HAP-1 (cell line): ENCODE results near the gene SUN5.
"Not testable (repeated sequence)": the region's sequence is repeated elsewhere in the genome, so short reads cannot be mapped to it uniquely, and the experiment has no call there.

ENCODE experiments used
- DNase-seq, 2 experiments: peaks; one replicate each; pipeline ENCODE4 v3.0.0-alpha.2; 2016 to 2020; ENCODE audit warnings: low spot score in 2 of 2
- H3K27me3 ChIP-seq: fragments of 250-450 bp; sonication (Bioruptor Pico); 2 replicates; pipeline ENCODE4 v1.5.1; 2020; ENCODE audit warnings: low read depth, mild to moderate bottlenecking, moderate library complexity
- H3K36me3 ChIP-seq: fragments of 250-450 bp; sonication (Bioruptor Pico); replicated peaks from 2 replicates; pipeline ENCODE4 v1.5.1; 2020; ENCODE audit warnings: mild to moderate bottlenecking
- H3K4me1 ChIP-seq: fragments of 250-450 bp; sonication (Bioruptor Pico); 2 replicates; pipeline ENCODE4 v1.5.1; 2020; ENCODE audit warnings: mild to moderate bottlenecking
- H3K4me3 ChIP-seq: fragments of 250-450 bp; sonication (Bioruptor Pico); 2 replicates; pipeline ENCODE4 v1.5.1; 2020; ENCODE audit warnings: mild to moderate bottlenecking, moderate library complexity
- H3K9me3 ChIP-seq: fragments of 250-450 bp; sonication (Bioruptor Pico); 2 replicates; pipeline ENCODE4 v1.5.1; 2020; ENCODE audit warnings: mild to moderate bottlenecking, moderate library complexity
- in situ Hi-C: fragments of 300-500 bp; cut with MboI; formaldehyde crosslinking; loops from 3 replicates; pipeline ENCODE4 v1.14.3; 2020; ENCODE audit warnings: low sequenced_read_pairs, inconsistent platforms, mixed read lengths

Gene SUN5, protein sequence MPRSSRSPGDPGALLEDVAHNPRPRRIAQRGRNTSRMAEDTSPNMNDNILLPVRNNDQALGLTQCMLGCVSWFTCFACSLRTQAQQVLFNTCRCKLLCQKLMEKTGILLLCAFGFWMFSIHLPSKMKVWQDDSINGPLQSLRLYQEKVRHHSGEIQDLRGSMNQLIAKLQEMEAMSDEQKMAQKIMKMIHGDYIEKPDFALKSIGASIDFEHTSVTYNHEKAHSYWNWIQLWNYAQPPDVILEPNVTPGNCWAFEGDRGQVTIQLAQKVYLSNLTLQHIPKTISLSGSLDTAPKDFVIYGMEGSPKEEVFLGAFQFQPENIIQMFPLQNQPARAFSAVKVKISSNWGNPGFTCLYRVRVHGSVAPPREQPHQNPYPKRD

DNA sequence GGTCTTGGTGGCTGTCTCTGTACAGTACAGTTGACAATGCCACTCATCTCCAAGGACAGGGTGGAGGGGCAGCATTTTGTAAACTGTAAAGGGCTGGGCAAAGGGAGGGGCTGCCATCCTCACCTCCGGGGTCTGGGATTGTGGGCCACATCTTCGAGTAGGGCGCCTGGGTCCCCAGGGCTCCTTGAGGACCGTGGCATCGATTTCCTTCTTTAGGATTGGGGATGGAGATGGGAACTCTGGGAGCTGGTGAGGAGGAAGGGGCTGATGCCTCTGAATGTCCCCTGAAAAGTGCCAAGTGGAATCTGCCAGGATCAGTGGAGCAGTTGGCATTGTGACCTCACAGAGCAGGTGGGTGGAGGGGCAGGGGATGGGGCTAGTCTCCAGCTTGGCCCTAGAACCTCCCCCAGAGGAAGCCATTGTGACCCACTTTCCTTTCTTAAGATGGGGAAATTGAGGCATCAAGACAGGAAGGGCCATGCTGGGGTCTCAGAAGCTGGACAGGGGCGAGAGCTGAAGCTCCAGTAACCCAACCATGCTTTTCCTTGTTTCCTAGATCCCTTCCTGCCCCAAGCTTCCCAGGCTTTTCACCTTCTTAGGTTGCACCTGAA is at the start of gene SUN5:
Gene SUN5, minus strand, starts transcription at position 293 of the 611 bp plus-strand sequence. Its CDS starts 93 bp downstream, at position 200.
- in situ Hi-C loops: no loop called here
- Histone ChIP-seq H3K4me3 (no peak within 1 kb of the TSS), H3K4me1 (no peaks in the 10 kb centered on the region), H3K27me3 (no peaks in the 10 kb centered on the region), H3K36me3 (no peaks in the 10 kb centered on the region), H3K9me3 (peaks cover 3% of the 10 kb centered on the region)
- no peak for DNase-seq

DNA sequence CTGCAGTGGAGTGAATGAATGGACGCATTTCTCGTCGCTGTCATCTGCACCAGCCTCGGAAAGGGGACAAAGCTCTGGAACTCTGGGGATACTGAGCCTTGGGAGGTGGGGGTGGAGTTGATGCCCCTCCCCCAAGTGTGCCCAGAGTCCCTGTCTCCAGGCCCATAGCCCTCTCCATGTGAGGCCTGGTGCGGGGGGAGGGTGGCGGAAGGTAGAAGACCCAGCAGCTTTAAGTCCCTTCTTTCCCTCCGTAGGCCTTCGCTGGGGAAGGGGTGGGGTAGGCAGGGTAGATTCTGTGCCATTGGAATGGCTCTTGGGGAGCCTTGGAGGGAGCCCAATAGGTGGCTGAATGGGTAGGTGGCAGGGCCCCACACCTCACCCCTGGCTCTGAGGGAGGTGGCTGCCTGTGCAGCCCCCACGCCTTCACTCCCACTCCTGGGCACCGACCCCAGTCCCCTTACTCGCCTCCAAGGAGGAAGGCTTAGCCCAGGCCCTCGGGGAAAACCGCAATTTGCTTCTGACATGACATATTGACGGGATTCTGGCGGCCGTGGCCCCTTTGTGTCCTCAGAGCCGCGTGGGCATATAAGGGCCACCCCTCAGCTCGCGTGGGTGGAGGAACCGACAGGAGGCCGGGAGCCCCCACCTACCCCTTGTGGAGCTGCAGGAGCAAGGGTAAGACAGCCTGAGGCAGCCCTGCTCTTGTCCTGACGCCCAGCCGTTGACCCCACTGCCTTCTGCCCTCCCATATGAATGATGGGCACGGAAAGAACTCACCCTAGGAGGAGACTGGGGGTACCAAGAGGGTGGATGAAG is 49.3 kb upstream of the SUN5 start, which contains the start of gene BPIFB3:
Gene BPIFB3, plus strand, starts transcription at position 613 of the 816 bp plus-strand sequence. CDS start 1,533 bp downstream, outside the sequence.
- Histone ChIP-seq H3K27me3 (no peaks in the 10 kb centered on the region), H3K9me3 (no peaks in the 10 kb centered on the region), H3K4me1 (no peaks in the 10 kb centered on the region), H3K4me3 (no peak within 1 kb of the TSS), H3K36me3 (no peaks in the 10 kb centered on the region)
- in situ Hi-C loops: no loop called here
- DNase-seq: no peak

DNA sequence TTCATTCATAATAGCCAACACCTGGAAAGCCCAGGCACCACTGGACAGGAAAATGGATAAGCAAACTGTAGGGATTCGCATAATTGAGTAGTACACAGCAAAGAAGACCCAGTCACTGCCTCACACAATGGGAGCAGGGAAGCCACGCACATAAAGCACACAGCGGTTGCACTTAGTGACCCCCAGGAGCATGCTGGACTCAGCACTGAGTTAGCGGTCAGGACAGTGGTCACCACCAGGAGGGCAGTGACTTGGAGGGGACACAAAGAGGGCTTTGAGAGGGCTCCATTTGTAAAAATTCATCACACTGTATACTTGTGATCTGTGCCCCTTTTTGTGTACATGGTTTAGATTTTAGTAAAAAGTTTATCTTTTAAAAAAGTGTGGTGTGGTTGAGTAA is 47.1 kb upstream of the SUN5 start:
- no peaks in the 10 kb centered on the region for H3K36me3 ChIP-seq
- in situ Hi-C loops: no loop called here

DNA sequence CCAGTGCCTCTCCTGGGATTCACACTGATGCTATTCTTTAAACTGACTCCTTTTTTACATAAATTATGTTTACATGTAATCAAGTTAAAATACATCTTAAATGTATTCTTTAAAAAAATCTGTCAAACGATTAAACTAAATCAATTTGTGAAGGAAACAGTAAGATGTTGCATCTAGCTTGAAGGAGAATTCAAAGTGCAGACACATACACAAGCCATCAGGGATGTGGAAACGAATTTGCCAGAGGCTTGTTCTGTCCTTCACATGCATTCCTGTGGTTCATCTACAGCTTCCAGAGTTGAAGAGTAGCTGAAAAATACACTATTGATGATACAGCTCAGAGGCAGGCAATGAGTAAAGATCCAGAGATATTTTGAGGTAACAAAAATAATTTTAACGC is 42.2 kb upstream of the SUN5 start:
- no peak overlapping the region for H3K4me3 ChIP-seq

More for the DNA sequence above, 47.1 kb upstream of the SUN5 start:
- H3K27me3 ChIP-seq: no peaks in the 10 kb centered on the region
- no peak for DNase-seq
- no peak overlapping the region for H3K4me3 ChIP-seq
- H3K9me3 ChIP-seq: no peaks in the 10 kb centered on the region
- H3K4me1 ChIP-seq: no peaks in the 10 kb centered on the region

DNA sequence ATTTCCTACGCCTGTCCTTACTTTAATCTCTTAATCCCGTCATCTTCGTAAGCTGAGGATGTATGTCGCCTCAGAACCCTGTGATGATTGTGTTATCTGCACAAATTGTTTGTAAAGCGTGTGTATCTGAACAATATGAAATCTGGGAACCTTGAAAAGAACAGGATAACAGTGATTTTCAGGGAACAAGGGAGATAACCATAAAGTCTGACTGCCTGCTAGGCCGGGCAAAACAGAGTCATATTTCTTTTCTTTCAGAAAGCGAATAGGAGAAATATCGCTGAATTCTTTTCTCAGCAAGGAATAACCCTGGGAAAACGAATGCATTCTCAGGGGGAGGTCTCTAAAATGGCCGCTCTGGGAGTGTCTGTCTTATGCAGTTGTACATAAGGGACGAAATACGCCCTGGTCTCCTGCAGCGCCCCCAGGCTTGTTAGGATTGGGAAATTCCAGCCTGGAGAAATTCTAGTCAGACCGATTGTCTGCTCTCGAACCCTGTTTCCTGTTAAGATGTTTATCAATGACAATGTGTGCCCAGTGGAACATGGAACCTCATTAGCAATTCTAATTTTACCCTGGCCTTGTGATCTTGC is 41.0 kb upstream of the SUN5 start:
- H3K9me3 ChIP-seq, H3K4me1 ChIP-seq, H3K27me3 ChIP-seq, H3K36me3 ChIP-seq, H3K4me3 ChIP-seq: not testable (repeated sequence)
- in situ Hi-C loops: loop anchor here (10.0 kb wide), 1 partner anchor 60 kb away; no protein-coding TSS in a partner anchor
- DNase-seq: peak in 1 of 2 experiments; percentile 15

More for the DNA sequence above, 42.2 kb upstream of the SUN5 start:
- H3K27me3 ChIP-seq: no peaks in the 10 kb centered on the region
- H3K9me3 ChIP-seq: no peaks in the 10 kb centered on the region; the same call in 1 of the 2 replicates
- no peak for DNase-seq
- H3K4me1 ChIP-seq: no peaks in the 10 kb centered on the region
- H3K36me3 ChIP-seq: no peaks in the 10 kb centered on the region
- in situ Hi-C loops: loop anchor here (10.0 kb wide), 1 partner anchor 62 kb away; no protein-coding TSS in a partner anchor

DNA sequence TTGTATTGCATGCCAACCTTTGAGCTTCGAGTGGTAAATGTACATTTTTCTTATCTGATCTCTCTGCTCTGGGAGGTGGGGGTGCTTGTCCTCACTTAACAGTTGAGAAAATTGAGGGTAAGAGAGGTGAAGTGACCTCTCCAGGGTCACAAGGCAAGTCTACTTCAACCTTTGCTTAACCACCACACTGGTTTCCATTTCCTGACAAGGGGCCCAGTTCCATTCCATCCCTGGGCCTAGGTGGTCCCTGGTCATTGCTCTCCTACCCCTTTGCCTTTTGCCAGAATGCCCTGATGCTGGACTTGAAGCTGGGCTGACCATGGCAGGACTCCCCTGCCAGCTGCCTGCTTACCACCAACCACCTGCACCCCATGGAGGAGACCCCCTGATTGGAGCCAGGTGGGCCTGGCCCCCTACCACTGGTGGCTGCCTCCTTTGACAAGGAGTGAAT is 39.5 kb upstream of the SUN5 start:
- Histone ChIP-seq H3K36me3 (no peaks in the 10 kb centered on the region), H3K9me3 (no peaks in the 10 kb centered on the region; the same call in 1 of the 2 replicates), H3K4me3 (no peak overlapping the region), H3K27me3 (no peaks in the 10 kb centered on the region), H3K4me1 (no peaks in the 10 kb centered on the region)
- DNase-seq: no peak
- in situ Hi-C loops: loop anchor here (10.0 kb wide), 1 partner anchor 59 kb away; no protein-coding TSS in a partner anchor

DNA sequence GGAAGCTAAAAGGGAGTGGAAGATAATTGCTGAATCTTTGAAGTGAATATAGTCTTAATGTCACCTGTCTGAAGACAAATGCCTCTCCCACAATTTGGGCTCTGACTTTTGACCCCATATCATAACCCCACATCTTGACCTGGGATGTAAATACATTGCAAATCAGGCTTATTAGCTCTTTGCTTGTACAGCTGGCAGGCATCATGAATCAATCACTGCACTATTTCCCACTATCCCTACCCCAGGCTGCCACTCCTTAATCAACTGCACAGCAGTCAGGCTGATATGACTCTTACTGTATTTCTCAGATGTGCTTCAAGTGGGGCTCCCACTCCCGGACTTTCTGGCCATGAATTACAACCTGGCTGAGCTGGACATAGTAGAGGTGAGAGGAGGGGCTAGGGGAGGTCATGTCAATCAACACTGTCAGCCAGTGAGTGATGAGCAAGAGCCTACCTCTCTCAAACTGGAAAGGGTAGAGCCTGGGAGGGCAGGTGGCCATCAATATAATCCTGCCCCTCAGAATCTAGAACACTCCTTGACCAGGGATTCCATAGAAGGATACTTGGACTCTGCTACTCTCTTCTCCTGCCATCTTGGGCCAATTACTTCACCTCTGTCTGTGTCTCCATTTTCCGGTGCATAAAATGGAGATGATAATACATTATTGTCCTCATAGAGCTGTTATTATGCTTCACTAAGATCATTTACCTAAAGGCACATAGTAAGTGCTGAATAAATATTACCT is 38.9 kb upstream of the SUN5 start:
- DNase-seq: no peak
- H3K36me3 ChIP-seq: no peaks in the 10 kb centered on the region
- in situ Hi-C loops: loop anchor here (10.0 kb wide), 1 partner anchor 58 kb away; no protein-coding TSS in a partner anchor
- no peak overlapping the region for H3K4me3 ChIP-seq
- no peaks in the 10 kb centered on the region; the same call in 1 of the 2 replicates for H3K9me3 ChIP-seq
- H3K27me3 ChIP-seq: no peaks in the 10 kb centered on the region
- no peaks in the 10 kb centered on the region for H3K4me1 ChIP-seq

DNA sequence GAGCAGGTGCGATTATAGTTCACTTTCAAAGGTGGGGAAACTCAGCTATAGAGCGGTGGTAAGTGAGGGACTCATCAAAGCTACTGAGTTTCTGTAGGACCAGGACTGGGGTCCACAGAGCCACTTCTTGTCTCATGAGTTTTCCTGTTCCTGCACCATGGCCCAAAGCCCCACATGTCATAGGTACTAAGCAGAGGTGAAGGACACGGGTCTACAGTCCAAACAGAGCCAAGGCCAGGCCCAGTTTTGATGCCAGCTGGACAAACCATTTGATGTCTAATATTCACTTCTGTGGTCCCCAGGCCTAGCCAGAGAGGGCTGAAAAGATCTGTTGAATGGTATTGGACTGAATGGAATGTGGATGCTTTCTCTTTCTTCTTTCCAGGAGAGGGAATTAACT is 38.2 kb upstream of the SUN5 start:
- no peak overlapping the region for H3K4me3 ChIP-seq
- in situ Hi-C loops: loop anchor here (10.0 kb wide), 1 partner anchor 58 kb away; no protein-coding TSS in a partner anchor

DNA sequence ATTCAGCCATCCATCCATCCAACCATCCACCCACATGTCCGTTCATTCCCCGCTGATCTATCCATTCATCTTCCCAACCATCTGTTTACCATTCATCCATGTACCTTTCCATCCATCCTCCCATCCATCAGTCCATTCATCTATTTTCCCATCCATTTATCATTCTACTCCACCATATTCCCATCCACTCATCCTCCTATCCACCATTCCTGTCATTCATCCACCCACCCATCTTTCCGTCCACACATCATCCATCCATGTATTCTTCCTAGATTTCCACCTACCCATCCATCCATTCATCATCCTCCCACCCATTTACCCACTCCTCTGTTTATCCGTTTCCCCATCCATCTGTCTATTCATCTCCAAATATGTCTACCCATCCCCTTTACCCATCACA is 34.0 kb upstream of the SUN5 start:
- Histone ChIP-seq H3K9me3 (no peaks in the 10 kb centered on the region), H3K4me3 (no peak overlapping the region), H3K36me3 (no peaks in the 10 kb centered on the region), H3K27me3 (no peaks in the 10 kb centered on the region), H3K4me1 (no peaks in the 10 kb centered on the region)
- in situ Hi-C loops: no loop called here
- DNase-seq: no peak

More for the DNA sequence above, 38.2 kb upstream of the SUN5 start:
- Histone ChIP-seq H3K9me3 (no peaks in the 10 kb centered on the region; the same call in 1 of the 2 replicates), H3K36me3 (no peaks in the 10 kb centered on the region), H3K4me1 (no peaks in the 10 kb centered on the region), H3K27me3 (no peaks in the 10 kb centered on the region)
- DNase-seq: no peak

DNA sequence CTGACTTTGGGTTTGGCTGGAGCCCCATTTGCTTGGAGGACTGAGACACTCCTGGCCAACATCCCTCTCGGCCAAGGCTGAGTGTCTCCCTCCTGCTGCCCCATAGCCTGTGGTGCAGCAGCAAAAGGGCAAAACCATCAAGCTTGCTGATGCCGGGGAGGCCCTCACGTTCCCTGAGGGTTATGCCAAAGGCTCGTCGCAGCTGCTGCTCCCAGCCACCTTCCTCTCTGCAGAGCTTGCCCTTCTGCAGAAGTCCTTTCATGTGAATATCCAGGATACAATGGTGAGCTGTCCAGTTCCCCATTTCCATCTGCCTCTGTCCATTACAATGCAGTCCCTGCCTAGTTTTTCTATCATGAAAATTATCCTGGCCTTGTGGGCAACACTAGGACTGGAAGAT is 33.2 kb upstream of the SUN5 start:
- H3K4me3 ChIP-seq: no peak overlapping the region
- DNase-seq: no peak
- in situ Hi-C loops: no loop called here
- no peaks in the 10 kb centered on the region for H3K36me3 ChIP-seq
- H3K4me1 ChIP-seq: no peaks in the 10 kb centered on the region
- no peaks in the 10 kb centered on the region for H3K27me3 ChIP-seq
- no peaks in the 10 kb centered on the region for H3K9me3 ChIP-seq

DNA sequence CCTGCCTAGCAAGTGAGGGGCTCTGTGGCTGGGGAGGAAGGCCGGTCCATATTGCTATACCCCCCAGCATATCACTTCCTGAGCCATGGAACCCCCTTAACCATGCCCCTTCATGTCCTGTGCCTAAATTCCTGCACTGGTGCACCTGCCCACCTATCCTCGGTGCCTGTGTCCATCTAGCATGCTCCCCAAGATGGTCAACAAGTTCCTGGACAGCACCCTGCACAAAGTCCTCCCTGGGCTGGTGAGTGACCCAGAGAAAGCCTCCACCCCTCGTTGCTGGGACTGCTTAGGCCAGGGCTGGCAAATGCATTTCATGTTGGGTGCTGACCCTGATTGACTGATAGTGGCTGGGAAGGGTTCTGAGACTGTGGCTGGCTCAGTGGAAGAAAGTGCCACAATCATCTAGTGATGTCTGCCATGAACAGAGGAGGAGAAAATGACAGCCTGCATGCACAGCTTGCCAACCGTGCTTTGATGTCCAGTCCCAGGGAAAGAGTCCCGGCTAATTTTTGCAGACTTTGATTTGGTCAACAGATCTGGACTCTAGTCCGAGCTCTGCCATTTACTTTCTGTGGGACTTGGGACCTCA is 30.8 kb upstream of the SUN5 start:
- no peaks in the 10 kb centered on the region for H3K4me1 ChIP-seq
- no peaks in the 10 kb centered on the region for H3K27me3 ChIP-seq
- no peaks in the 10 kb centered on the region for H3K9me3 ChIP-seq
- no peaks in the 10 kb centered on the region for H3K36me3 ChIP-seq
- no peak for DNase-seq
- no peak overlapping the region for H3K4me3 ChIP-seq
- in situ Hi-C loops: no loop called here

DNA sequence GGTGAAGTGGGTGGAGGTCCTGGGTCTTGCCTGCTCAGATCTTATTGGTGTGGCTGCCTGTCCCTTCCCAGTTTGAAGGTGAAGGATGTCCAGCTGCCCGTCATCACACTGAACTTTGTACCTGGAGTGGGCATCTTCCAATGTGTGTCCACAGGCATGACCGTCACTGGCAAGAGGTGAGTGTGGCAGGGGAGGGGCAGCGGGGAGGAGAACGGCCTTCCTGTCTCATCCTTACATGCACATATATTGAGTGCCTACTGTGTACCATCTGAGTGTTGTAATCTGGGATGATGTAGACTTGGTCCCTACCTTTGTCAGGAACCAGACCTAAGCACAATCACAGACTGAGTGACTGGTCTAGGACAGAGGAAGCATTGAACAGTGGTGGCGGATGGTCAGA is 29.9 kb upstream of the SUN5 start:
- no peak overlapping the region for H3K4me3 ChIP-seq
- in situ Hi-C loops: no loop called here

More for the DNA sequence above, 29.9 kb upstream of the SUN5 start:
- Histone ChIP-seq H3K36me3 (no peaks in the 10 kb centered on the region), H3K27me3 (no peaks in the 10 kb centered on the region), H3K4me1 (no peaks in the 10 kb centered on the region), H3K9me3 (no peaks in the 10 kb centered on the region)
- DNase-seq: no peak
